GM18511 (cell line): Measurements from ENCODE around the gene GABRB3.

Experiments
- ATAC-seq: cut with Tn5 transposase; IDR thresholded peaks from one replicate; pipeline ENCODE4 v1.9.1; 2021; ENCODE audit warnings: mild to moderate bottlenecking, moderate library complexity; ENCODE audit not compliant: unreplicated experiment

The GABRB3 gene

GRCh38 chr15:26632500-26632899, 140.4 kb downstream of the GABRB3 start:
- ATAC-seq = no peak

GRCh38 chr15:26631894-26632293, 141.0 kb downstream of the GABRB3 start:
- ATAC-seq = no peak

DNA sequence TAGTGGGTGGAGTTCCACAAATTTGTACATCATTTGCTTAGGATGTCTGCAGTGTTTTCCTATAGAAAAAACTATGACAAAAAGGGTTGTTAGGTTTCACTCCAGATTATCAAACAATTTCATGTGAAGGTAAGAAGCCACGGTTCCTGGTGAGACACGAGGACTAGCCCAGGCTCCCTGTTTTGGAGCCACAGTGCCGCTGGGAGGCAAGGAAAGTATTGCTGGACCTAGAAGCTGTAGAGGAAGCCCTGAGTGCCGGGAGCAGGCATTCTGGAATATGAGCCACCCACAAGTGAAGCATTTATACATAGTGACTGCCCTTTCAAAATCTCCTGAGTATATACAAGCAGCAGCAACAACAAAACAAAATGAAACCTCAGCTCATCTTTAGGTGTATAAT, 142.0 kb downstream of the GABRB3 start:
- no peak for ATAC-seq

- no peak for ATAC-seq
These were observed 143.9 kb downstream of the GABRB3 start for GRCh38 chr15:26628879-26629529.

DNA sequence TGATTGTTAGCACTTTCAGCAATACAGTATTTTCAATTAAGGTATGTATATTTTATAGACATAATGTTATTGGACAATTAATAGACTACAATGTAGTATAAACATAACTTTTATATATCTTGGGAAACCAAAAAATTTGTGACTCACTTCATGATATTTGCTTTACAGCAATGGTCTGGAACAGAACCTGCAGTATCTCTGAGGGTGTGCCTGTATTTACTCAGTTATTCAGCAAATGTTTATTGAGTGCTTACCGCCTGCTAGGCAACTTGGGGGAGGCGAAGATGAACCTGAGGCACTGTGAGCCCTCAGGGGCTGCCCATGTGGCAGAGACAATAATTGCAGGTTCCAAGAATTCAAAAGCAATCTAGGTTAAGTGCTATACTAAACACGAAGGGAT, 144.8 kb downstream of the GABRB3 start:
- ATAC-seq = no peak

GRCh38 chr15:26624128-26624527, 148.7 kb downstream of the GABRB3 start:
- no peak for ATAC-seq

GRCh38 chr15:26623071-26623470, 149.8 kb downstream of the GABRB3 start:
- no peak for ATAC-seq

DNA sequence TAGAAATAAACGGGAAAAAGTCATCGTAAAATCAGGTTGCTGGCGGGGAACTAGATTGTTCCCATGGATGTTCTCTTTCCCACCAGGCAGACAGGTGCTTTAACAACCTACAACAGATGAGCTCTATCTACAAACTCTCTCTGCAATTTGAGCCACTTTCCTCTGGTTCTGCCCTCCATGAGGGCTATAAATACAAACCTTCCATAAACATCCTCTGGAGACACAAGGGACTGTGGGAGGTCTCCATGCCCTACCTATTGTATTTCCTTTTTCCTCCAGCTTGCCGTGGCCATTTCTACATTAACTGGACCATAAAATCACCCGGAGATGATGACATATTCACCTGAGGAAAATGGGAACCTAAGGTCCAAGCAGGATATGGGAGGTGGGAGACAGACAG, 151.1 kb downstream of the GABRB3 start:
- no peak for ATAC-seq

DNA sequence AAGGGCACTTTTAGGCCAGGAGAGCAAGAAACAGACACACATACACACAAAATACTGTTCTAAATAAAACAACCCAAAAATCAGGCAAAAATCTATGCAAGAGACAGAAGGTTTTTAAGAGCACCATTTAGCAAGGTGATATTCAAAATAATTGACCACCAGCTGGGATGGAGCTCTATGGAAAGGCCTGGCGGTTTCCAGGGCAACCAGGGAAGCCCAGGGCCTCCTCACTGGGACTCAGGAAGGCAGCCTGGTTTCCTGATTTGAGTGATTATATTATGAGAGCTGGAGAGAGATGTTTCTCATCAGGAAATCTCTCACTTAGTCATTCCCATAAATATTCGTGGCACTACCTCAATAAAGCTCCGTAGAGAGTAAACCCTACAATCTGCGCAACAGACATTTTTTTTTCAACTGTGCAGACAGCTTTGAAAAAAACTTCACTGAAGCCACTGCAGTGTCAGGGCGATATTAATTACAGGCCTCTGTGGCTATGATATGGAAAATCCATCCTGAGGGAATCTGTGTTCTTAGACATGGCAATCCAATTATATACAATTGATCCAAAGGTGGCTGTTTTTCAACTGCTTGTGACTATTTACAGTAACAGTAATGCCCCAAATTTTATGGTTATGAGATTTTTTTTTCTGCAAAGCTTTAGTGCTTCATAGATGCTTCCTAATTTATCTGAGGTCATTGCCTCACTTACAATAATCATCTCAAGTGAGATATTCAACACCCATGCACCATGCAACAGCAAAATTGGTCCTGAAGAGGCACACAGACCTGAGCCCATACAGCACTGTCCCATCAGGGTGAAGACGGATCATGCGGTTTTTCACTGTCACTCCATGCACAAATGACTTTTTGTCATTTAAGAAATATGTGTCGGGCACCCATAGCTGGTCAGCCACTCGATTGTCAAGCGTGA, 152.1 kb downstream of the GABRB3 start:
- no peak for ATAC-seq

- no peak for ATAC-seq
These were observed 157.0 kb downstream of the GABRB3 start for GRCh38 chr15:26615927-26616302.

GRCh38 chr15:26615188-26615926, 157.5 kb downstream of the GABRB3 start:
- ATAC-seq = no peak

GRCh38 chr15:26614734-26615133, 158.1 kb downstream of the GABRB3 start:
- ATAC-seq = no peak

DNA sequence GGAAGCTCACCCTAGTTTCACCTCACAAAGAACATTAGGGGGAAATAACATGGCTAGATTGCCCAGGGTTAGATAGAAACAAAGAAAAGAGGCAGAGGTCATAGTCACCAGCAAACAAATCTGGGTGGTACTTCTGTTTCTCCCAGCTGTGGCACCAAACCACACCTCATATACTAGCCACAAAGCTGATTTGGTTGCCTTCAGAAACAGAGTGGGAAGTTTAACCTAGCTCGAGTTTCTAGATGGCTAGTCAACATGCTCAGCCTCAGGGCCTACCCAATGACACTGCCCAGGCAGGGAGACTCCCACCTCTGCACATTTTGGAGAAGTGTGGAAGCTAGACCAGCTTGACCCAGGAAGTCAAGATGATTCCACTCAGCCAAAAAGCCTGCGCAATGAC, 174.2 kb downstream of the GABRB3 start:
- ATAC-seq = no peak

GRCh38 chr15:26595611-26596010, 177.3 kb downstream of the GABRB3 start:
- no peak for ATAC-seq

- no peak for ATAC-seq
These were observed 182.2 kb downstream of the GABRB3 start for GRCh38 chr15:26590676-26591075.

DNA sequence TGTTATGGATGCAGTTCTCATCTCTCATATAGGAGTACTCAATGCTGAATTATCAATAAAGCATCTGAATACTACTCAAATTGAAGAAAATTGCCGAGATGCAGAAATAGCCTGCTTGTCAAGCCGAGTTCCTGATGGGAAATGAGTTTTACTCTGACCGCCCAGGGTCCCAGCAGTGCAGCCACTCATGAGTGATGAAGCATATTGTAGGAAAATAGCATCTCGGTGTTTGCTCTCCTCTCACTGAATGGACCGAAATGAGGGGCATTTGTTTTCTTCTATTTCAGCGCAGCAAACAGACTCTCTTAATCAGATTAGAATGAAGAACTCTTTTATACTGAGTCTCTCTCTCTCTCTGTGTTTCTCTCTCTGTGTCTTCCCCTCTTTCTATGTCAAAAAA, 190.0 kb downstream of the GABRB3 start:
- no peak for ATAC-seq

DNA sequence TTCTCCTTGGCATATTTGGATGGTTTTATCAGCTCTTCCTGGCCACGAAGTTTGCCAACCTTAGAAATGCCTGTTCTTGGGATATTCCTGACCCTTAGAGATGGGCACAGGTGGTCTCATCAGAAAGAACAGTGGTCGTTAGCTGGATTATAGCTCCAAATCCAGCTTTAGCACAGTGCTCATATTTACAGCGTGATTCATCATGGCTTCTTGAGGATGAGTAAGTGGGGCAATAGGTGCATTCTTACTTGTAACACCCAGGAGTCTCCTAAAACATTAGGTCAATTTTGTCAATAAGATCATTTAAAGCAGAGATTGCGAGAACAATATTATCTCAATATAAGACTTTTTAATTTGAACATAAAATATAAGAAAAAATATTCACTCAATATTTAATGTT, 191.9 kb downstream of the GABRB3 start:
- ATAC-seq = no peak

DNA sequence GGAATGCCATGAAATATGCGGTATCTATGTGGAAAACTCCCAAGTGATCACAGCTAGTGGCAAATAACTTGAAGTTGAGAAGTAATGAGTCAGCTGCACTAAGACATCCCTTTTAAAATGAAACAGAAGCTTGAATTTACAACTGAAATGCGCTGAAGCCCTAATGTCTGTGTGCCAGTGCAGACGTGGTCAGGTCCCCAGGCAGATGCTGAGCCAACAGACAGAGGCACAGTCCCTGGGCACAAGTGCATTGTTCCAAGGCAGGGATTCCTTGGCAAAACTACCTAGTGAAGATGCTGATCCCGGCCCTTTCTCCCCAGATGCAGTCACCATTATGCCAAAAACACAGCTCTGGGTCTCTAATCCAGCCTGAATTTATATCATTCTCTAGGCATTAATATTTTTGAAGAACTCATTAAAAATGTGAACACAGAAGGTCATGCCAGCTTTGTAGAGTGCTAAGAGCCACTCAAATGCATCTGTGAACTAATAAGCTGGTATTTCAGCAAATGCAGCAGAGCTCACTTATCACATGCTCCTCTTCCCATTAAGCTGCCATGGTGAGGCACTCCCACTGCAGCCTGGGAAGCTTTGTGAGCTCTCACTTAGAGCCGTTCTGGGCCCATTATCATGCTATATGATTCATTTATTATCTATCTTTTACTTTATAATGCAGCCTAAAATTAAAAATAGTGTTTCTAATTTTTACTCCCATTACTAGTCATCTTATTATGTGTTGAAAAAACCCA, 200.1 kb downstream of the GABRB3 start:
- ATAC-seq = no peak

- ATAC-seq = no peak
These were observed 201.5 kb downstream of the GABRB3 start for GRCh38 chr15:26571346-26571745.

DNA sequence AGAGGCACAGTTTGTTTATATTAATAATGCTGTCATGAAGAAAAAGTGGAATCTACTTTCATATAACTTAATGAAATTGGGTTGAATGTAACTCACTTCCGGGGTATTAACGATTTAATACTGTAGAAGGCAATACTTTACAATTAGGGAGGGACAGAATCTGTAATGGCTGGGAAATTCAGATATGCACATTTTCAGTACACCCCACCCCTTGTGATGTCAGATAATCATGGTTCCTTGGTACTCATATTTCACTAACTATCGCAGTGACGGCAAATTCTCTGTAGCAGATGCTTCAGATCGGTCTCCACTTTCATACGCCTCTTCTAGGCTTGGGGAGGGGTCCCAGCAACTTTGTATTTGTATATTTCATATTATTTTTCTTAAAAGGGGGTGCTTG, 207.3 kb downstream of the GABRB3 start:
- ATAC-seq = no peak

GRCh38 chr15:26564361-26564760, 208.5 kb downstream of the GABRB3 start:
- no peak for ATAC-seq
